ENCODE data around the gene REXO1.

- TF ChIP-seq POLR2A (IDR thresholded peaks at IDR 0.05) = no peak
- TF ChIP-seq, protein P1, sequence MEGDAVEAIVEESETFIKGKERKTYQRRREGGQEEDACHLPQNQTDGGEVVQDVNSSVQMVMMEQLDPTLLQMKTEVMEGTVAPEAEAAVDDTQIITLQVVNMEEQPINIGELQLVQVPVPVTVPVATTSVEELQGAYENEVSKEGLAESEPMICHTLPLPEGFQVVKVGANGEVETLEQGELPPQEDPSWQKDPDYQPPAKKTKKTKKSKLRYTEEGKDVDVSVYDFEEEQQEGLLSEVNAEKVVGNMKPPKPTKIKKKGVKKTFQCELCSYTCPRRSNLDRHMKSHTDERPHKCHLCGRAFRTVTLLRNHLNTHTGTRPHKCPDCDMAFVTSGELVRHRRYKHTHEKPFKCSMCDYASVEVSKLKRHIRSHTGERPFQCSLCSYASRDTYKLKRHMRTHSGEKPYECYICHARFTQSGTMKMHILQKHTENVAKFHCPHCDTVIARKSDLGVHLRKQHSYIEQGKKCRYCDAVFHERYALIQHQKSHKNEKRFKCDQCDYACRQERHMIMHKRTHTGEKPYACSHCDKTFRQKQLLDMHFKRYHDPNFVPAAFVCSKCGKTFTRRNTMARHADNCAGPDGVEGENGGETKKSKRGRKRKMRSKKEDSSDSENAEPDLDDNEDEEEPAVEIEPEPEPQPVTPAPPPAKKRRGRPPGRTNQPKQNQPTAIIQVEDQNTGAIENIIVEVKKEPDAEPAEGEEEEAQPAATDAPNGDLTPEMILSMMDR (IDR thresholded peaks at IDR 0.05) = no peak
Observed at GRCh38 chr19:1807030-1807694, 41.1 kb downstream of the REXO1 start.

All from testis (tissue), 2 donors.